Amniotic epithelial cell (primary cell): Measurements from ENCODE around the gene ARHGEF1.
"Not testable (repeated sequence)": the region's sequence is repeated elsewhere in the genome, so short reads cannot be mapped to it uniquely, and the experiment has no call there.

Experiments
- DNase-seq: peaks from one replicate; pipeline ENCODE4 v3.0.0-alpha.2; 2010; ENCODE audit warnings: low read depth

Gene ARHGEF1

DNA sequence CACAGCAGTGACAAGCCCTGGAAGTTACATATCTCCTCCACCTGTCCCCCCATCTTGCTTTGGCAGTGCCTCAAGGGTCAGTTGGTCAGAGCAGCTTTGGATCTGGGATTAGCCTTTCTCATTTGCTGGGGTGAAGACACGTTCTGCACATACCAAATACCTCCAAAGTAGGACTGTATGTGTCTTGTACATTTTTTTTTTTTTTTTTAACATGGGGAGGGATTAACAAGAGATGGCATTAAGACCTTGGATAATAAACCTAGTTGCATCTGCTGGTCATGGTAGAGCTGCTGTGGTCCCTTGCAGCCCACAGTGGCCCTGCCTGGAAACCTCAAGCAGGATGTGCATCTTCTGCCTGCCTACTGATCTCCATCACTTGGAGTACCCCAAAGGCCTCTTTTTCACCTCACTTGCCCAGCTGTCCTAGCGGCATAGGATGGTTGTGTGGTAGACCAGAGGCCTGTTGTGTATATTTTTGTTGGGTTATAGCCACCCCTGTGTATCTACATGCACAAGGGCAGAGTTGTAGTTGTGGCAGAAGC, 20.5 kb upstream of the ARHGEF1 start:
- DNase-seq, result no peak

DNA sequence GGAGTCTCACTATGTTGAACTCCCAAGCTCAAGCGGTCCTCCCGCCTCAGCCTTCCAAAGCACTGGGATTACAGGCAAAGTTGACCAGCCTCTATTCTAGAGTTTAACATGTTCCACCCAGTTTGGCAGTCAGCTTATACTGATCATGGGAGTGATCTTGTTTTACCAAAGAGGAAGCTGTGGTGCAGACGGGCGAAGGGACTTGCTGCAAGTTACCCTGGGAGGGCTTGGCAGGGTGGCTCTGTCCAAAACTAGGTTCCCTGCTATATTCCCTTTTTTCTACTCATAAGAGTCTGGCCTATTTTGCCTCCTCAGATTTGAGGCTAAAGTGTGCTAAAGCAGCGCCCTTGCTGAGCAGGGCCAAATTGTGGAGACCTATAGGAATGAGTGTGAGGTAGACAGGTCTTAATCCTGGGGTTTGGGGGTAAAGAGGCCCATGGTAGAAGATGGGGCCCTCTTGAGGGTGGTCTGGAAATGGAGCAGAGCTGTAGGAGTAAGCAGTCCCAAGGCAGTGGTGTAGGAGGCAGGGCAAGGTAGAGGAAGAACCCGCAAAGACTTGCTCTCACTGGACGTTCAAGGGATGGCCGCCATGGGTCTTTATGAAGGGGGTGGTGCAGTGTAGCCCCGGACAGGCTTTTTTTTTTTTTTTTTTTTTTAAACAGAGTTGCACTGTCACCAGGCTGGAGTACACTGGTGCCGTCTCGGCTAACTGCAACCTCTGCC, 19.6 kb upstream of the ARHGEF1 start:
- DNase-seq, result no peak

DNA sequence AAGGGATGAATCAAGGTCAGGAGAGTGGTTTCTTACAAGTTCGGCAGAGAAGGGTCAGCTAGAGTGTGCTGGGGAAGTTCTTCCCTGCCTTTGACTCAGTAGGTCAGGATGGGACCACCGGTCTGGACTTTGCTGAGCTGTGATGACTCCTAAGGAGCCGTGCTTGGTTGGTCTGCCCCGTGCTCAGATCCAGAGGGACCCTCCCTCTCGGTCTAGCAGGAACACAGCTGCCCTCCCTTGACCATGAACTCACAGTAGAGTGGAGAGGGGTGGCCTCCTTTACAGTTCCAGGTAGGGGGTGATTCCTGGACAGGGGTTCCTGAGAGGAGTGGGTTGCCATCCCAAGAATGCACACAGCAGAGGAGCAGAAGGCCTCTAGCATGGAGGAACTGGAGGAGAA, 18.6 kb upstream of the ARHGEF1 start:
- no peak for DNase-seq

DNA sequence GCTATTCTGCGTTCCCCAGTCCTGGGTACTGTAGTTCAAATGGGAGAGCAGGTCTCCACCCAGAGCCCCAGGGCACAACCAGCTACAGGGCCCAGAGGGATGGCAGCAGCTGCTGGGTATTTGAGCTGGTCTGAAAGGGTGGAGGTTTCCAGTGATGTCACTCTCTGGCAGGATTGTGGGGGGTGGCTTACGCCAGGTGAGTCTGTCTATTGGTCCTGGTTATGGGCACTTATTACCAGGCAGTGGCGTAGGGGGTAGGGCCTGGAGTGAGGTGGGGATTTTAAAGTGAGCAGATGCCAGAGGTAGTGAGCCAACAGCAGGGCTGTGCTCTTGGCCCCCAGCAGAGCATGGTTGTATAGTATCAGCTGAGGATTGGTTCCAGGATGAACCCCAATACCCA, 16.7 kb upstream of the ARHGEF1 start:
- no peak for DNase-seq

DNA sequence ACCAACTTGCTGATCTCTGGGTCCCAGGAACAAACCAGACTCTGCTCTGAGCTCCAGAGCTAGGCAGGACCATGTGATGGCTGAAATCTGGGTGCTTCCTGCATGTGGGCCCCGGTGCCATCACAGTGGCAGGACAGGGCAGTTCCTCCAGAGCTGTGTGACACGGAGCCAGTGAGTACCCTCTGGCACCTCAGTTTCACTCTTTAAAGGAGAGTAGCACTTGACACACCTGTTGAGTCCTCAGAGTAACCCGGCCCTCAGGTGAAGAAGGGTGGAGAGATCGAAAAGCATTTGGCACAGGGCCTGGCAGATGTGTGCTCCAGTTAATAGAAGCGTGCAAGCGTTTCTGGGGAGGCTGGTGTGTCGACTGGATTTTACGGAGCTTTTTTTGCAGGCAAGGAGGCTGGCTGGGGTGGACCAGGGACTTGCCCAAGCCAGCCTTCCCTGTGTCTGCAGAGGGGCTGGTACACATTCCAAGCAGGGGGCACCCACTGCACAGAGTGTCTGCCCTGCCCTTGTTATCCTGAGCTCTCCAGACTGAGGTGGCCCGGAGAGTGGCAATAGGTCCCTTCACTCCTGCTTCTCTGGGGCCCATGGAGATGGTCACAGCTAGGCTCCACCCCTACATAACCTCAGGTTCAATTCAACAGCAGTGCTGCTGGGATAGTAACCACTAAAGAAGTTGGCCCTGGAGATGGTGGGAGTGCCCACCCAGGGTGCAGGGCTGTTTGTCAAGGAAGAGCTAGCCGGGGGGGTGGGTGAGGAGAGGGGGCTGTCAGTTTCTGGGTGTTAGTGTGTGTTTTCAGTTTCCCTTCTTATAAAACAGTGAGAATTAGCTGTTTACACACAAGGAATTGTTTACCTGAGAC, 14.6 kb upstream of the ARHGEF1 start:
- no peak for DNase-seq

DNA sequence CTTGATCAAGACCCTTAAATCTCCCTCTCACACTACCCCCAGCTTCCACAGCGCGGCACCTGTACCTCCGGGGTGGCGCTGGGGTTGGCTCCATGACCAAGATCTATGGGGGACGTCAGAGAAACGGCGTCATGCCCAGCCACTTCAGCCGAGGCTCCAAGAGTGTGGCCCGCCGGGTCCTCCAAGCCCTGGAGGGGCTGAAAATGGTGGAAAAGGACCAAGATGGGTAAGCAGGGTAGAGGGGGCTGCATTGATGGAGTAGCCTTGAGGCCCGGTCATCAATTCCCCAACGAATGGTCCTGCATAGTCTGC, 14.0 kb upstream of the ARHGEF1 start:
- no peak for DNase-seq

DNA sequence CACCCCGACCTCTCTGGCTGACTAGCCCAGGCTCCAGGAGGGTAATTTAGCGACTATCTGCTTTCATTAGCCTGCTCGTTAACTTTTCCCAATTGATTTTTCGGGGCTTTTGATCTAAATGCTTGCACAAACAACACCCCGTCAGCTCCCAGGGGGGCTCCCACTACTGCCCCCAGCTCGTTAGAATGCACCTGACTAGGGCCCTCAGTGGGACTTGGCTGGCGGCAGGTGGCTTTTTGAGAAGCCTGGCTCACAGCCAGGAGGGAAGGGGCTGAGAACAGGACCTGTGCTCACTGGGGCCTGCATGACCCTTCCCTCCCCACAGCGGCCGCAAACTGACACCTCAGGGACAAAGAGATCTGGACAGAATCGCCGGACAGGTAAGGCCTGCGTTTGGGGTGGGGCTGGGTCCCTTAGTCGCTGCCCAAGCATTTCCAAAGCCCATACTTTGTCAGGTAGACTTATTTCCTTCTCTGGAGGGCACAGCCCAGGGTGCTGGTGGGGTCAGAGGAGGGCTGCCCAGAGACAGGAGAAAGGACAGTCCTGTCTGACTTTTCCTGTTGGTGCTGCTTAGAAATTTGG, 13.5 kb upstream of the ARHGEF1 start:
- DNase-seq, result no peak

DNA sequence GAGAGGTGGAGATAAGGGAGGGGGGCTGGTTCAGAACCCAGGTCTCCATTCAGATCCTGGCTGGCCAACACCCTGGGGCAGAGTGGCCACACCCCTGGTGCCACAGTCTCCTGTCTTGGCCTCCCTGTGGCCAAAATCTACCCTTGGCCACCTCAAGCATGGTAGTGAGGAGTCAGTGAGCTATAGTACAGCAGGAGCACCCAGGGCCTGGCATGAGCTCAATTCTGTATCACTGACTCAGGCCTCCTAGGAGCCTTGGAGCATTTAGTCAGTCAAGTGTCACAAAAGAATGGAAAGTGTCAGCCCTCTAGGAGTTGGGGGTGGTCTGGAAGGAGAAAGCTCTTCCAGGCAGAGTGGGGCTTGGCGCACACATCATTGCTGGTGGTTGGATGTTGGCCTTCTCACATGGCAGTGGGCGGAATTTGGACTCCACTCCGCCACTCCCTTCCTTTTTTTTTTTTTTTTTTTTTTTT, 12.5 kb upstream of the ARHGEF1 start:
- peak; percentile 37 for DNase-seq

DNA sequence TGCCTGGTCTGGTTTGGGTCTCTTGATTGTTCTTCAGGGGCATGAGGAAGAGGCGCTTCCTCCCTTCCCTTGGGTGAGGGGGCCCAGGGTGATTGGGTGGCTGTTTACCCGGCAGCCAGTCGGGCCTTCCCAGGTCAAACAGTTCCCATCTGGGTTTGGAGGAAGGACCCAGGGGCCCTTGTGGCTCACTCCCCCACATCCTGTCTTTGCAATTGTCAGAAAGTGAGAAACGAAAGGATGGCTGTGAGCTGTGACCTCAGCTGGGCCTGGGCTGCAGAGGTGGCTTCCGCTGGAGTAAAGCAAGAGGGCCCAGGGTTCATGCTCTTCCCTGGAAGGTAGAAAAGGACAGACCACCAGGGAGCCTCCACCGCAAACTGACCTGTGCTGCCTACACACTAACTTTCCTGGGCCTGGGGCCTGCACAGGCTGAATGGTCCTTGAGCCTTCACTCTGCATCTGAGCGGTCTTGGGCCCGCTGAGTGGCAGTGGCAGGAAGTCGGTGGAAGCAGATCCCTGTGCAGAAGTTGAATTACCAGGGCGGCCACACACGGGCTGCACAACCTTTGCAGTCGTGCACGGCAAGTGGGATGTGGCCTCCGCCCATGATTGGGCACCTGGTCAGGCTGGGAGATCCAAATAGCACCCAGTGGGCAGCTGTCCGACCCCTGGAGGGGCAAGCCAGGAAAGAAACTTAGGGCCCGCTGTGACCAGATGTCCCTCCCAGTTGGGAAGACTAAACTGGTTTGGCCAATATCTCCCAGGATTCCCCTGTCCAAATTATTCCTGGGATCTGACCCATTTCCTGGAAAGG, 11.2 kb upstream of the ARHGEF1 start:
- DNase-seq, result no peak

DNA sequence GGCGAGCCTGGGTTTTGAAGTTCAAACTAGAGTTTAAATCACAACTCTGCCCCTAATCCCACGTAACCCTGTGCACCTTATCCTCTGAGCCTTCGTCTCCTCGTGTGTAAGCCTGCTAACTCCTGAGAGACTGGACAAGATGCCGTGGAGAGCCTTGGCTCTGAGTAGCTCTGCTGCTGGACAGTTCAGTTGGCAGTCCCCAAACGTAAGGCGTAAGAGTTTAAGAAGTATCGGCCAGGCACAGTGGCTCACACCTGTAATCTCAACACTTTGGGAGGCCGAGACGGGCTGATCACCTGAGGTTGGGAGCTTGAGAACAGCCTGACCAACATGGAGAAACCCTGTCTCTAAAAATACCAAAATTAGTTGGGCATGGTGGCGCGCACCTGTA, 10.6 kb upstream of the ARHGEF1 start:
- no peak for DNase-seq

DNA sequence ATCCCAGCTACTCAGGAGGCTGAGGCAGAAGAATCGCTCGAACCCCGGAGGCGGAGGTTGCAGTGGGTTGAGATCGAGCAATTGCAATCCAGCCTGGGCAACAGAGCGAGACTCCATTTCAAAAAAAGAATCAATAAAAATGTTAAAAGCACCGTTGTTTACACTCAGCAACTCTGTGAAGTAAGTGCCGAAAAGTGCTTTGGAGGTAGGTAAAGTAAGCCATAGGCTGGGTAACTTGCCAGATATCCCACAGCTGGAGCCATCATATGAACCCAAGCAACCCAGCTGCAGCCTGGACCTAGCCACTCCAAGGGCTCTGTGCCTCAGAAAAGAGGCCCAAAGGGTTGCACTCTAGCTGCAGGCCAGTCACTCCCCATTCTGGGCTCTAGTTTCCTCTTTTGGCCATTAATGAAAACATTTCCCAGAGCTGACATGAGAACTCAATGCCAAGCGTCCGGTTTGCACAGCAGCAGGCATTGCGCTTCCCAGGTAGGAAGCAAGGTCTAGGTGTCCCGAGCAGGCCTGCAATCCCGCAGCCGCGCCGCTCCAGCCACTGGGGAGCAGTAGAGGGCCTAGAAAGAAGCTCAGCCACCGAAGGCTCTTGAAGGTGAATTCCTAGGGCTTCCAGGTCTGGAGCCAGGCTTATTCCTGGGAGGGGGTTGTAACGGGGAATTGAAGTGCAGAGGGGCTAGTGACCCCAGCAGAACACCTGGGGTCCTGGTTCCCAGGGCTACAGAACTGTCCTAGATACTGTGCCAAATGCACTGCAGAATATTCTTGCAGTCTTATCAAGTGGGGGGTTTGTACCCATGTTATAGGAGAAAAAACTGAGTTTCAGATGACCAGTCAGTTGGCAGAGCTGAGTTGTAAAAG, 10.0 kb upstream of the ARHGEF1 start:
- DNase-seq, result peak; percentile 58

DNA sequence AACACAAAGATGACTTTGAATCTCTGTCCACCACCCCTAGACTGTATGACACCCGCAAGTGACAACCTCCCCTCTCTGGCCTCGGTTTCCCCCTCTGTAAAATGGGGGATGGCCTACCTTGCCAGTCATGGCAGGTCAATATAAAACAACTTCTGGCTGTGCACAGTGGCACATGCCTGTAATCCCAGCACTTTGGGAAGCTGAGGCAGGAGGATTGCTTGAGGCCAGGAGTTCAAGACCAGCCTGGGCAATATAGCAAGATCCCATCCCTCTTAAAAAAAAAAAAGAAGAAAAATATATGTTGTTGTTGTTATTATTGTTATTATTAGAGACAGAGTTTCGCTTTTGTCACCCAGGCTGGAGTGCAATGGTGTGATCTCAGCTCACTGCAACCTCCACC, 7.0 kb upstream of the ARHGEF1 start:
- DNase-seq, result not testable (repeated sequence)

DNA sequence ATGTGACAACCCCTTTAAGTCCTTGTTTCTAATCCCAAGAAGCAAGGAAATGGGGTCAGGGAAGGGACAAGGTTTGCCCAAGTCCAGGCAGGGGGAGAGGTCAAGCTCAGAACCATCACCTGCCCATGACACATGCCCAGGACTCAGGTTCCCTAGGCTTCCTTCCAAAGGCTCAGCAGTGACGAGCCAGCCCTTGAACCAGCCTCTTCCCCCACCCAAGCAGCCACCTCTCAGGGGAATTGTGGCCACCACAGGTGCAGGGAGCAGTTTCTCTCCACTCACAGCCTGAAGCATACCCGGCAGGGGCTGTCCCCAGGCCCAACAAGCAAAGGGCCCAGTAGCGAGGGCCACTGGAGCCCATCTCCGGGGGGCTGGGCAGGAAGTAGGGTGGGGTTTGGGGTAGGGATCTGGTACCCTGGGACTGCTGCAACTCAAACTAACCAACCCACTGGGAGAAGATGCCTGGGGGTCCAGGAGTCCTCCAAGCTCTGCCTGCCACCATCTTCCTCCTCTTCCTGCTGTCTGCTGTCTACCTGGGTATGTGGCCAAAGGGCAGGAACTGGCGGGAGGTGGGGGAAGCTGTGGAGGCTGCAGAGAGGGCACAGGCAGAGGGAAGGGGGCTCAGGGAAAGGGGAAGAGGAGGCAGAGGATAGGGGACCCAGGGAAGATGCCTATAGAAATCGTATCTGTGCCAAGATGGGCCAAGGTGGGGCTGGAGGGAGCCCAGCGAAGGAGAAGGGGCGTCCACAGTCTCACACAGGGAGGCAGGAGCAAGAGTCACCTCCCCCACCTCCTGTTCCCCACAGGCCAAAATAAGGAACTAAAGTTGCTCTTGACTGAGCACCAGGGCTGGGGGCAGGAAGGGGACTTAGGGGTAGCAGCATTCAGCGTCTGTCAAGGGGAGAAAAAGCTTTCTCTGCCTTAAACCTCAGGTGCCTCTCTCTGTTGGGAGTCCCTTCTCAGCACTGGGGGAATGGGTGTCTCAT, 5.8 kb upstream of the ARHGEF1 start, which contains the start of gene CD79A:
CD79A (plus strand) TSS at position 433 of the 986 bp plus-strand sequence; CDS start at position 459, 26 bp downstream.
- DNase-seq, result no peak

DNA sequence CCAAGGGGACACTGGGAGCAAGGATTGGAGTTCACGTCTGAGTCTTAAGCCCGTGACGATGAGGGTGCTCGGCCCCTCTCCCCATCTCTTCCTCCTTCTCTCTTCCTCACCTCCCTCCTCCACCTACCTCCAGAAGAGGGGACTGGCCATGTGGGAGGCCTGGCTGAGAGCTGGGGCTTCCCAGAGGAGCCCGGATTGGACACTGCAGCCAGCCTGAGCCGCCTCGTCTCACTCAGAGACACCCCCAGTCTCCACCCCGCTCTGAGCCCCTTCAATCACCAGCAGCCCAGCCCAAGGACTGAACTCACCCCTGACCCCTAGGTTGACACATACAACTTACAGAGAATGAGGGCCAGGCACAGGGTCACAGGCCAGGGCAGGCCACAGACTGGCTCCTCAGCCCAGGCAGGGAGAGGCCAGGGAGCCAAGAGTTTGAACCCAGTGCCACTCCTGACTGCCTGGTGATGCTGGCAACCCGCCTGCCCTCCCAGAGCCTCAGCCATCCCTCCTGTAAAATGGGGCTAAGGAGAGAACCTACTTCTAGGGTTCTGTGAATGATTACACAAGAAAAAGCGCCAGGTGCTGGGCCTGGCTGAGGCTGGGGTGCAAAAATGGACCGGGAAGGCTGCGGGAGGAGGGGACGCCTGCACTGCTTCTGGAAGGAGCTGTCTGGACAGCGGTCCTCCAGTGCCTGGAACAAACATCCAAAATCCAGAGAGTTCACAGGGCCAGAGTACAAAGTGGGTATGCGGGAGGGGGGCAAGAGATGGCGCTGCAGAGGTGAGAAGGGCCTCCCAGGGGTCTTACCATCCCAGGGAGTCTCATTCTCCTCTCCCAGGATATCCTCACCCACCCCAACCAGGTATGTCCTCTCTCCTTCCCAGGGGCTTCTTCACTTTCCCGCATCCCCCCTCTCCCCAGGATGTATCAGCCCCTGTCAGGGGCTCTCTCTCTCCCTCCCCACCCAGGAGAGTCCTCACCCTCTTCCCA, 4.8 kb upstream of the ARHGEF1 start:
- no peak for DNase-seq

DNA sequence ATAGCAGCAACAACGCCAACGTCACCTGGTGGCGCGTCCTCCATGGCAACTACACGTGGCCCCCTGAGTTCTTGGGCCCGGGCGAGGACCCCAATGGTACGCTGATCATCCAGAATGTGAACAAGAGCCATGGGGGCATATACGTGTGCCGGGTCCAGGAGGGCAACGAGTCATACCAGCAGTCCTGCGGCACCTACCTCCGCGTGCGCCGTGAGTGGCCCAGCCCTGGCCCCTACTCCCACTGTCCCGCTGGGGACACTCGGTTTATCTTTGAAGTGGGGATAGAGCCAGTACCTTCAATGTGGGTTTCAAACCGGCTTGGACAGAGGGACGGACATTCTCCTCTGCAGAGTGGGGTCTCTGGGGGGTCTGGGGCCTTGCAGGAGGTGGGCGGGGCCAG, 3.9 kb upstream of the ARHGEF1 start:
- no peak for DNase-seq

DNA sequence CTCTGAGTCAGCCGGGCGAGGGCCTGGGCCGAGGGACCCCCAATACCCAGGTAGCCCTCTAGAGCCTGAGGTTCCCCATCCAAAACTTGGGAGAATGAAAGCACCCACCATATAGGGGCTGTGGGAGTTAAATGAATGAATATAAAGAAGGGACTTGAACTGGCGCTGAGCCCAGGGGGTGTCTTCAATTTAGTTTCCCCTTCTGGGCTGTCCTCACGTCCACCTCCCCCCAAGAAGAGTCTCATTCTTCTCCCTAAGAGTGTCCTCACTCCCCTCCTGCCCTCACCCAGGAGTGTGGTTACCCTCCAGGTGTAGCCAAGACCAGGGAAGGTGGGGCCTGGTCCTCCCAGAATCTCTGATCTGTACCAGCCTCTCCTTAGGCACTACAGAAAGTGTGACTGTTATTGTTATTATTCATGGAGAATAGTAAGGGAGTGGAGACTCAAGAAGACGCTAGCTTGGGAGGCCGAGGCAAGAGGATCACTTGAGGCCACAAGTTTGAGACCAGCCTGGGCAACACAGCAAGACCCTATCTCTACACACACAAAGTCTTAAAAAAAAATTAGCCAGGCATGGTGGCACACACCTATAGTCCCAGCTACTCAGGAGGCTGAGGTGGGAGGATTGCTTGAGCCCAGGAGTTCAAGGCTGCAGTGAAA, 3.2 kb upstream of the ARHGEF1 start:
- no peak for DNase-seq

DNA sequence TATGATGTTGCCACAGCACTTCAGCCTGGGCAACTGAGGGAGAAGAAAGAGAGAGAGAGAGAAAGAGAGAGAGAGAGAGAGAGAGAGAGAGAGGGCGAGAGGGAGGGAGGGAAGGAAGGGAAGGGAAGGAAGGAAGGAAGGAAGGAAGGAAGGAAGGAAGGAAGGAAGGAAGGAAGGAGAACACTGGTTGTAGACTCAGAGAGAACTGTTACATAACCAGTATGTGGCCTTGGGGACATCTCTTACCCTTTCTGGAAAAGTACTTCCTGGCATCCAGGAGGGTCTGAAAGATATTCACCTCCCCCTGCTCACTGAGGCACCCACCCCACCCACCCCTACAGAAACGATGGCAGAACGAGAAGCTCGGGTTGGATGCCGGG, 2.7 kb upstream of the ARHGEF1 start:
- no peak for DNase-seq

DNA sequence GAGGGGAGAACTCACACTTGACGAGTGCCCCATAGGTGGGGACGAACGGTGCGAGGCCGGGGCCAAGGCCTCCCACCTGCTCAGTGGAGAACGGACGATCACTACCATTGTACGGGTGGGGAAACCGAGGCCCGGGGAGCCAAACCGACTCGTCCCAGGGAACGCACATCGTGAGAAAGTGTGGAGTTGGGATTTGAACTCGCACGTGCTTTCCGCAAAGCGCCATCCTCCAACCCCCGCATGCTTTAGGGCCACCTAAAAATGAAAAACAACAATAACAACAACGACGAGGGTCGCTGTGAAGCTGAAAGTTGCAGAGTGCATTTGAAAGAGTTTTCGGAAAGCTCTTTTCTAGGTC, 458 bp downstream of the ARHGEF1 start:
- no peak for DNase-seq
